HL-60 (cell line): ENCODE measurements around the gene VEGFB.

ENCODE experiments used
- DNase-seq, 2 experiments: peaks; one replicate each; pipeline ENCODE4 v3.0.0-alpha.2; 2010 to 2020; ENCODE audit warnings: low read depth in 1 of 2, low spot score in 1 of 2
- H3K27ac ChIP-seq: fragments of 250-450 bp; sonication (Bioruptor Pico); replicated peaks from 2 replicates; pipeline ENCODE4 v1.5.1; 2020; ENCODE audit warnings: mild to moderate bottlenecking, moderate library complexity
- H3K27me3 ChIP-seq: fragments of 250-450 bp; sonication (Bioruptor Pico); 2 replicates; pipeline ENCODE4 v1.5.1; 2021; ENCODE audit warnings: mild to moderate bottlenecking, moderate library complexity; ENCODE audit not compliant: insufficient read depth, poor library complexity, severe bottlenecking
- H3K4me3 ChIP-seq: replicated peaks from 2 replicates; pipeline ENCODE4 v1.5.1; 2011; ENCODE audit warnings: mild to moderate bottlenecking, control low read depth, low read length; ENCODE audit not compliant: insufficient read depth
- GABPA ChIP-seq: IDR thresholded peaks from 2 replicates; pipeline ENCODE4 v1.6.1; 2012; ENCODE audit warnings: low read depth
- POLR2AphosphoS5 ChIP-seq: IDR thresholded peaks from 2 replicates; pipeline ENCODE4 v1.6.1; 2012; ENCODE audit warnings: low read depth
- REST ChIP-seq: IDR thresholded peaks from 2 replicates; pipeline ENCODE4 v1.6.1; 2012; ENCODE audit warnings: low read depth; ENCODE audit not compliant: insufficient replicate concordance
- SPI1 ChIP-seq: IDR thresholded peaks from 2 replicates; pipeline ENCODE4 v1.6.1; 2012; ENCODE audit warnings: low read depth, mild to moderate bottlenecking, borderline replicate concordance
- TF ChIP-seq, protein P1 (sequence below): IDR thresholded peaks from one replicate; pipeline ENCODE4 v1.5.1; 2011; ENCODE audit warnings: low read length, control low read depth, inconsistent platforms; ENCODE audit not compliant: insufficient read depth

Gene VEGFB

GRCh38 chr11:64235437-64236161 lies 1.2 kb downstream of the VEGFB start:
- DNase-seq: no peak
- Histone ChIP-seq H3K27me3 (no peaks in the 10 kb centered on the region), H3K27ac (no peak overlapping the region), H3K4me3 (peak overlapping the region; percentile 53)
- TF ChIP-seq, protein P1, sequence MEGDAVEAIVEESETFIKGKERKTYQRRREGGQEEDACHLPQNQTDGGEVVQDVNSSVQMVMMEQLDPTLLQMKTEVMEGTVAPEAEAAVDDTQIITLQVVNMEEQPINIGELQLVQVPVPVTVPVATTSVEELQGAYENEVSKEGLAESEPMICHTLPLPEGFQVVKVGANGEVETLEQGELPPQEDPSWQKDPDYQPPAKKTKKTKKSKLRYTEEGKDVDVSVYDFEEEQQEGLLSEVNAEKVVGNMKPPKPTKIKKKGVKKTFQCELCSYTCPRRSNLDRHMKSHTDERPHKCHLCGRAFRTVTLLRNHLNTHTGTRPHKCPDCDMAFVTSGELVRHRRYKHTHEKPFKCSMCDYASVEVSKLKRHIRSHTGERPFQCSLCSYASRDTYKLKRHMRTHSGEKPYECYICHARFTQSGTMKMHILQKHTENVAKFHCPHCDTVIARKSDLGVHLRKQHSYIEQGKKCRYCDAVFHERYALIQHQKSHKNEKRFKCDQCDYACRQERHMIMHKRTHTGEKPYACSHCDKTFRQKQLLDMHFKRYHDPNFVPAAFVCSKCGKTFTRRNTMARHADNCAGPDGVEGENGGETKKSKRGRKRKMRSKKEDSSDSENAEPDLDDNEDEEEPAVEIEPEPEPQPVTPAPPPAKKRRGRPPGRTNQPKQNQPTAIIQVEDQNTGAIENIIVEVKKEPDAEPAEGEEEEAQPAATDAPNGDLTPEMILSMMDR: no peak
- TF ChIP-seq GABPA: no peak
- TF ChIP-seq POLR2AphosphoS5: no peak
- no peak for TF ChIP-seq SPI1
- no peak for TF ChIP-seq REST

DNA sequence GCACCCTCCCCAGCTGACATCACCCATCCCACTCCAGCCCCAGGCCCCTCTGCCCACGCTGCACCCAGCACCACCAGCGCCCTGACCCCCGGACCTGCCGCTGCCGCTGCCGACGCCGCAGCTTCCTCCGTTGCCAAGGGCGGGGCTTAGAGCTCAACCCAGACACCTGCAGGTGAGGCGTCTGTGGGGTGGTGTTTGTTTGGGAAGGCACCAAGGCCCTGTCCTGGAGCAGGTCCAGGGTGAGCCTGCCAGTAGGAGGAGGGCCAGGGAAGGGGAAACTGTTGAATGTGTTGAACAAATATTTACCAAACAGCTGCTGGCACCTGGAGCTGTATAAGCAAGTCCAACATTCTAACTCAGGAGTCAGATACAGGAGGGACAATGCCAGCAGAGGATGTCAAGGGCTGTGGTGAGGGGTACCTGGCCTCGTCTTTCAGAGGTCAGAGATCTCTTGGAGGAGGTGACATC lies 3.1 kb downstream of the VEGFB start:
- no peak for DNase-seq
- no peak overlapping the region for H3K4me3 ChIP-seq
- H3K27ac ChIP-seq: peak overlapping the region; percentile 97
- TF ChIP-seq, protein P1: no peak
- TF ChIP-seq GABPA (no peak), SPI1 (no peak), REST (no peak), POLR2AphosphoS5 (no peak)
- no peaks in the 10 kb centered on the region for H3K27me3 ChIP-seq

DNA sequence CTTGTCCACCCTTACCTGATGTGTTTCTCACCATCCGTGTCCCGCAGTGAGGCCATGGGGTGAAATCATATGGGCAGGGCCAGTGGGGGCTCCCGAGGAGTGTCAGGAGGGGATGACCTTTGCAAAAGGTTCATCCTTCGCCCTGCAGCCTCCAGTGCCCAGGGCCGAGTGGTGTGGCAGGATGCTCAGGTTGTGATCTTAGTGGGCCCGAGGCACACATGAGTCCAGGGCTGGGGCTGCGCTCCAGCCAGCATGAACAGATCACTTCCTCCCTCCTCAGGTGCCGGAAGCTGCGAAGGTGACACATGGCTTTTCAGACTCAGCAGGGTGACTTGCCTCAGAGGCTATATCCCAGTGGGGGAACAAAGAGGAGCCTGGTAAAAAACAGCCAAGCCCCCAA lies 3.7 kb downstream of the VEGFB start:
- Histone ChIP-seq H3K4me3 (no peak overlapping the region), H3K27me3 (no peaks in the 10 kb centered on the region), H3K27ac (peak overlapping the region; percentile 97)
- TF ChIP-seq POLR2AphosphoS5 (no peak), GABPA (no peak), SPI1 (peak; percentile 78)
- DNase-seq: peak in 1 of 2 experiments; percentile 70

- no peaks in the 10 kb centered on the region for H3K27me3 ChIP-seq
- H3K27ac ChIP-seq: peak overlapping the region; percentile 97
- TF ChIP-seq POLR2AphosphoS5 (peak; percentile 83), GABPA (0 out of 2 replicates have a peak, but pooled peaks have one; percentile 12), SPI1 (no peak; the same call in 1 of the 2 replicates)
- TF ChIP-seq, protein P1: no peak
- no peak overlapping the region for H3K4me3 ChIP-seq
- DNase-seq: peak in 1 of 2 experiments; percentile 90
Measured at GRCh38 chr11:64238999-64239398, 4.6 kb downstream of the VEGFB start.
